K562 (cell line): ENCODE data around the gene CRHR2. TPM values are rescaled to one million over a fixed set of nuclear protein-coding genes. Genes with fewer than 3 reads are reported as not detected.

Experiments
- BHLHE40 ChIP-seq: IDR thresholded peaks from 2 replicates; pipeline ENCODE4 v1.6.1; 2011; ENCODE audit warnings: low read length, improper control_type of control experiment
- DMBX1 ChIP-seq: fragments of 250-450 bp; sonication (Bioruptor Pico); IDR thresholded peaks from 2 replicates; pipeline ENCODE4 v1.8.0; 2022; ENCODE audit warnings: inconsistent platforms, mild to moderate bottlenecking, moderate library complexity, borderline replicate concordance
- PKNOX1 ChIP-seq: fragments of 450-650 bp; IDR thresholded peaks from 2 replicates; pipeline ENCODE4 v1.6.1; 2016
- TEAD2 ChIP-seq: fragments of 450-650 bp; IDR thresholded peaks from 2 replicates; pipeline ENCODE4 v1.6.1; 2016; ENCODE audit warnings: missing genetic modification characterization, control low read depth, missing compliant biosample characterization
- THRB ChIP-seq: fragments of 450-650 bp; formaldehyde crosslinking; conservative IDR thresholded peaks from 2 replicates; pipeline ENCODE4 v1.4.0; 2022; ENCODE audit warnings: mild to moderate bottlenecking, missing genetic modification characterization
- ZBTB11 ChIP-seq, 3 experiments: fragments of 200-800 bp in 1 of 3; fragments of 250-450 bp in 1 of 3; fragments of 450-650 bp in 1 of 3; sonication (Bioruptor Pico) in 1 of 3; sonication (Bioruptor generic) in 1 of 3; formaldehyde crosslinking in 1 of 3; IDR thresholded peaks; 2 replicates each; pipeline versions ENCODE4 v1.6.1 to v1.8.0; 2016 to 2022; ENCODE audit warnings: mild to moderate bottlenecking in 2 of 3, missing genetic modification characterization in 2 of 3, missing compliant biosample characterization in 1 of 3, moderate library complexity in 1 of 3
- ZNF274 ChIP-seq: IDR thresholded peaks from 2 replicates; pipeline ENCODE4 v1.6.1; 2011; ENCODE audit warnings: low read depth, mild to moderate bottlenecking, low read length, moderate library complexity, borderline replicate concordance
- ZNF449 ChIP-seq: fragments of 250-450 bp; sonication (Bioruptor Pico); IDR thresholded peaks from 2 replicates; pipeline ENCODE4 v1.8.0; 2022; ENCODE audit warnings: moderate library complexity, mild to moderate bottlenecking, inconsistent platforms
- ZNF592 ChIP-seq: fragments of 450-650 bp; IDR thresholded peaks from 2 replicates; pipeline ENCODE4 v1.6.1; 2017; ENCODE audit warnings: antibody characterized with exemption, mild to moderate bottlenecking
- polyA plus RNA-seq, 8 experiments: library from polyadenylated mRNA; depleted of rRNA in 4 of 8; stranded (reverse) in 5 of 8; unstranded in 3 of 8; fragments of >200 nt; fragmentation: Nextera tagmentation in 2 of 8; fragmentation: Illumina TruSeq in 1 of 8; extraction: Ambion mirVana in 2 of 8; extraction: Trizol in 1 of 8; gene quantifications; 2 replicates each; pipeline versions ENCODE4 v1.2.1 to v1.2.3, GENCODE V29; 2011 to 2014; ENCODE audit warnings: inconsistent platforms in 1 of 8, missing spikeins in 1 of 8
- total RNA-seq, 7 experiments: library from RNA; depleted of rRNA in 6 of 7; stranded (reverse); fragments of >200 nt in 6 of 7; fragmentation: Illumina TruSeq in 2 of 7; extraction: Trizol in 2 of 7; gene quantifications; 2 replicates each; pipeline versions ENCODE4 v1.2.1 to v1.2.3, GENCODE V29; 2011 to 2021; ENCODE audit warnings: low replicate concordance in 1 of 7

CRHR2 gene
- total and polyA plus RNA-seq, 9 of the 15 experiments (the other 6 are each of a cell fraction or from before 2014, with no cell fraction given): not detected

GRCh38 chr7:30687604-30688003 is 5.3 kb upstream of the CRHR2 start (continued):
- TF ChIP-seq ZNF449 (CRISPR knock-in tag) (no peak), PKNOX1 (no peak), DMBX1 (CRISPR knock-in tag) (no peak), THRB (no peak), ZNF592 (no peak), ZNF274 (no peak), BHLHE40 (no peak), TEAD2 (tag) (no peak), ZBTB11 (CRISPR knock-in tag; IDR thresholded peaks at IDR 0.05) (no peak)
